Activated T-cell treated with anti-CD3 and anti-CD28 coated beads, Interleukin-2, amount 50 U/mL, for 1 hour (primary cell): ENCODE measurements around the gene CRKL.

Source experiments
- DNase-seq: peaks from one replicate; pipeline ENCODE4 v3.0.0-alpha.2; 2020

The CRKL gene

DNA sequence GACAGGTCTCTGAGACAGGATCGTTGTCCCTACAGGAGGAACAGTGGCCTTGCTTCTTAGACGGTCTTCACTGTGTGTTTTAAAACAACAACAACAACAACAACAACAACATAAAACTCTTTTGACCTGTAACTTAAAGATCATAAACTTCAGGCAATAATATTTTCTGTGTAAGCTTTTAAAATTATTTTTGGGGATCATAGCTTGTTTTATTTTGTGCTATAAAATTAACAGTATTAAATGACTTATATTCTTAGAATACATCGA, 36.1 kb downstream of the CRKL start:
- DNase-seq: no peak

- no peak for DNase-seq
Measured at GRCh38 chr22:20953668-20954500, 36.7 kb downstream of the CRKL start.

GRCh38 chr22:20955548-20955947, 38.3 kb downstream of the CRKL start:
- DNase-seq: no peak

GRCh38 chr22:20956258-20957101, 39.3 kb downstream of the CRKL start:
- DNase-seq: no peak

DNA sequence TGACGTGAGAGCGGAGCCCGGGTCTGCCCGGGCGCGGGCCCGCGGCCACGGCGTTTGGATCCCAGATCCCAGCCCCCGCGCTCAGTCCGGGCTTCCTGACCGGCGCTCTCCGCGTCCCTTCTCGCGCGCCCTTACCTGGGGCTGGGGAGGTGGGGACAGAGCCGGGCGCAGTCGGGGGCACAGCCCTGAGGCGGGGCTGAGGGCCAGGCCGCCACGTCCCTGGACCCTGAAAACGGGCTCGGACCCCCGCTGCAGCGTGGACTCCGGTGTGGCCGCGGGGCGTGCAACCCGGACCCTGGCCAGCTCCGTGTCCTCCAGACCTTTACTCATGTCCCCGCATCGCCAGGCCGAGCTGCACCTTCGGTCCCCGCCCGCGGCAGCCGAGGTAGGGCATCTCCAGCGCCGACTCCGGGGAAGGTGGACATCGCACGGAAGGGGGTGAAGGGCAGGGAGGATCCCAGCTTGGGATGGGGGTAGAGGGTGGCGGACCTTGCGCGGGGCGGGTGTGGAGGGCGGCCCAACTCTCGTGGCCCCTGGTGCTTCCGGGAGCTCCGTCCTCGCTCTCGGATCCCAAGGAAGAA, 40.0 kb downstream of the CRKL start:
- DNase-seq: no peak

GRCh38 chr22:20957683-20958431, 40.6 kb downstream of the CRKL start:
- no peak for DNase-seq

- DNase-seq: no peak
Measured at GRCh38 chr22:20959578-20960461, 42.6 kb downstream of the CRKL start.

DNA sequence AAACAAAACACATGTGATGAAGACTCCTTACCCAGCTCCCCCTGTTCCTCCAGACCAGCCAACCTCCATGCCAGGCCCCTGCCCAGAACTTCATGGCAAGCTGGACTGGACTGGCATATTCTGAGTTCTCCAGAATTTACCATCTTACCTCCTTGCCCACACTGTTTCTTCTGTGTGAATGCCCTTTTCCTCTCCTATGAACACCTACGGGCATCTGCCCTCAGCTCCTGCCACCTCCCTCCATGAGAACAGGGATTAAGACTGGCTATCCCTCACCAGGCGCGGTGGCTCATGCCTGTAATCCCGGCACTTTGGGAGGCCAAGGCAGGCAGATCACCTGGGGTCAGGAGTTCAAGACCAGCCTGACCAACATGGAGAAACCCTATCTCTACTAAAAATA, 43.4 kb downstream of the CRKL start:
- DNase-seq: no peak

- DNase-seq: no peak
Measured at GRCh38 chr22:20962491-20962945, 45.3 kb downstream of the CRKL start.

GRCh38 chr22:20963201-20964052, 46.2 kb downstream of the CRKL start:
- DNase-seq: no peak

DNA sequence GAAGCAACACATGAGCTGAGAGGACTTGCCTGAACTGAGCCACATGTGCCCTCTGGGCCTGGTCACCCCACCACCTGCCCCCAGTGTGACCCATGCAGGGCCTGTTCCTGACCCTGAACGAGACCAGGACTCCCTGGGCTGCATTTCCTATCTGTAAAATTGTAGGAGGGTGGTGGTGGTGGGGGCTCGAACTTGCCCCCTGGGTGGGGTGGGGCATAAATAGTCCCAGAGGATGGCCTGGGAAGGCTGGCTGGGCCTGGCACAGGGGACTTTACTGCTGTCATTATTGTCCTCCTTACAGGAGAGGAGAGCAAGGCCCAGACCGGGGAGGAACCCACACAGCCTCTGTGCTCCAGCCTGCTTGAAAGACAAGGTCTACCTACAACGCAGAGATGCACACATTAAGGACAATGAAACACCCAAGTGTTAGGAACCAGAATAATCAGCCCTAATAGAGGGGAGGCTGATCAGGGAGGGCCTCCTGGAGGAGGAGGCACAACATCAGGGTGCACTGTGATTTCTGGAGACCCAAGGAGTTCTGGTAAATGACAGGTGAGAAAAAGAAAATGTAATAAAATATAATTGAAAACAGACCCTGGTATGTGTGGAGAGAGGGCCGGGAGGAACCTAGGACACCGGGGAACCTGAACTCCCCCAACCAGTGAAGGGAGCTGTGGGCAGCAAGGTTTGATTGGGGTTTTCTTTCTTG, 47.0 kb downstream of the CRKL start:
- no peak for DNase-seq

DNA sequence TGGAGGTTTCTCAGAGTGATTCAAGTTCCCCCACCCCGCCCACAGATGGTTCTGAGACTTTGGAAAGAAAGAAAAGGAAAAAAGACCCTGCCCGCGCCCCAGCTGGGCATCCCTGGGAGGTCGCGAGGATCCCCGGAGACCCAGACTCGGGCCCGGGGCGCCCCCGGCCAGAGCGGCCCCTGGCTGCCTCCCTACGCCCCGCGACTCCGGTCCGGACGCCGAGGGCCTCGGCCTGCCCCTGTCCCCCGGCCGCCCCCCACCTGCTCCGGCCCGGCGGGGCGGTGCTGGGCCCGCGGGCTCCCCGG, 47.5 kb downstream of the CRKL start:
- DNase-seq: no peak

DNA sequence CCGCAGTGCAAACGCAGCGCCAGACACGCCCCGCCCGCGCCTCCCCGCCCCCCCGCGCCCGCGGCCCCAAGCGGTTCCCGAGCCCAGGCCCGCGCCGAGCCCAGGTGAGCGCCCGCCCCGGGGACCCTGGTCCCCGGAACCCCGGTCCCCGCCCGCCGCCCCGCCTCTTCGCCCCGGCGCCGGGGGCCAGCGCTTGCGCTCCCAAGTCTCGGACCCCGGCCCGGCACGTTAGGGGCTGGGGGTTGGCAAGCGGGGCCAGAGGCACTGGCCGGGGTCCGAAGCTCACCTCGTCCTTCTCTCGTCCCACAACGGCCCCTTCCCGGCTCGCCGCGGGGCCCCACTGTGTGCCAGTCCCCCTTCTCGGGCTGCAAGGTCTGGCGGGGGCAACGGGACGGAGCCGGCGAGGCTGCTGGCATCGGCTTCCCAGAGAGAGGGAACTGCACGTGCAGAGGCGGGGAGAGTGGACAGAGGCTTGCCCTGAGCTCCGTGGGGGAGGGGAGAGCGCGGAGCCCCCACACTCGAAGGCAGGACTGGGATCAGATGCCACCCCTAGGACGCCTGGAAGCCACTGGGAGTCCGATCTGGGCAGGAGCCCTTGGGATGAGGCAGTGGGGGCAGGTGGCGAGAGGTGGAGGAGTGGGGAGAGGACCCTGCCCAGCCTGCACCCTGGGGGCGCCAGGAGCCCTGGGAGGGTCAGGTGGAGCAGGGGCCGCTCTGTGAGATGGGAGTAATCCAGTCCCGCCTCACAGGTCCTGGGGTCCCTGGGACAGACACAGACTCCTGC, 48.1 kb downstream of the CRKL start:
- no peak for DNase-seq

DNA sequence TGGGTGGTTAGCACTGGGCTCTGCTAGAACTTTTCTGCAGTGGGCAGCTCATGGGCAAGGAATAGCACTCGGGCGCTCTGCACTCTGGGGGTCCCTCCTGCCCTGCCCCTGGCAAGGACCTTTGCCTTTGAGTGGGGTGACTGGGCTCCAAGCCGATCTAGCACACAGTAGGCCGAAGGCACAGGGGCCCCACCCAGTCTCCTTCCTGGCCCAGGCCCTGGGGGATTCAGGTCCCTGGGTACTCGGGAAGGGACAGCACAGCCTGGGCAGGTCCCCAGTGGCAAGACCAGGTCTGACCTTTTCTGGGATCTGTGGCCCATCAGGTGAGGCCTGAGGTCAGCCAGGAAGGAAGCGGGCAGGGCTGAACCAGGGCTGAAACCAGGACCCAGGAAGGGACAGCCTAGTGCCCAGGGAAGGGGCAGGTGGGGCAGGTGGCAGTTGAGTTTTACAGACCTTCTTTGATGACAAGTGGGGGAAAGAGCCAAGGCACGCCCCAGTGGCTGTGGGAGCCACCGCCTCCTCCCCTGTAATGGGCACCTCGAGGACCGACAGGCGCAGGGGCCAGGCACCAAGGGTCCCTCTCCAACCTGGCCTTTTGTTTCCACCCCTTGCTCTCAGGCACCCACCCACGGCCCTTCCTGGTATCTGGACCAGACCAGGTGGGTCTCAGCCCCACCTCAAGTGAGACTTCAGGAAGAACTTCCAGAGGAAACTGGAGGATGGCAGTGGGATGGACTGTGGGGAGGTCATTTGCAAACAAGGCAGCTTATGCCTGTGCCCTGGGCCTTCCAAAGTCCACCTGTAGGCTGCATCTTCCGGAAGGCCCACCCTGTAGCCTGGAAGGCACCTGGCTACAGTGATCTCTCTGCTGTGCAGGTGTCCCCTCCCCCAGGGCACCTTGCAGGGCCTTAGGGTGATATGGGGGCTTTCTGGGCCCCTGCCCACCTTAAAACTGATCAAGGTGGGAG, 49.0 kb downstream of the CRKL start:
- no peak for DNase-seq

DNA sequence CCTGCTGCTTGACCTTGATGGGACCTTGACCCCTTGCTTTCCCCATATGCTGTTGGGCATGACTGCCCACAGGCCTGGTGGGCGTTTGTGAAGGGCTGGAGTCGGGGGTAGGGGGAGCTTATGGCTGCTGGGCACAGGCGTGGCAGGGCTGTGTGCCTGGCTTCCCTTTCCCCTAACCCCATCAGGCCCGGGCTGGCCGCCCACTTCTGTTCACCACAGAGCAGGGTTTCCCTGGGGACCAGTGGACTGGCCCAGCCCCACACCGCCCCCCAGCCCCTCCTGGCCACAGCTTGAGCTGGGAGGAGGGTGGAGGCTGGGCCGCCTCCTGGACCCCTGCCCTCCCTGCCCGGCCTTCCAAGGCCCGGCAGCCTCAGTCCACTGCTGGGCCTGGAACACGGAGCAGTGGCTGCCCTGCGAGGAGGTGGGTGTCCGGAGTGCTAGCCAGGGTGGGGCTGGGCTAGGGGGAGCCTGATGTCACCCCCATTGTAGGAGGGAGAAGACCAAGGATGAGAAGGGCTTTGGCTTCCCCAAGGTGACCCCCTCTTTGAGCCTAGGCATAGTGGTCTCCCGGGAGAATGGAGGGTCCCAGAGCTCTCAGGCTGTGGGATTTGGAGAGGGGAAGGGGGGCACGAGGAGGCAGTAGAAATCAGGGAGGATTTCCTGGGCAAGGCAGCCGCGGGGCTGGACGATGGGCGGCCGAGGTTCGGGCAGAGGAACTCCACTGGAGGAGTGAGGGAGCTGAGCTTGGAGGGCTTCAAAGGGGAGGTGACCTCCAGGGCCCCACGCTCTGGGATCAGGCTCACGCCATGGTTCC, 49.9 kb downstream of the CRKL start, which contains the start of gene AIFM3:
AIFM3 (plus strand) TSS at position 373 of the 814 bp plus-strand sequence. CDS start 690 bp downstream, outside the sequence.
- DNase-seq: no peak

DNA sequence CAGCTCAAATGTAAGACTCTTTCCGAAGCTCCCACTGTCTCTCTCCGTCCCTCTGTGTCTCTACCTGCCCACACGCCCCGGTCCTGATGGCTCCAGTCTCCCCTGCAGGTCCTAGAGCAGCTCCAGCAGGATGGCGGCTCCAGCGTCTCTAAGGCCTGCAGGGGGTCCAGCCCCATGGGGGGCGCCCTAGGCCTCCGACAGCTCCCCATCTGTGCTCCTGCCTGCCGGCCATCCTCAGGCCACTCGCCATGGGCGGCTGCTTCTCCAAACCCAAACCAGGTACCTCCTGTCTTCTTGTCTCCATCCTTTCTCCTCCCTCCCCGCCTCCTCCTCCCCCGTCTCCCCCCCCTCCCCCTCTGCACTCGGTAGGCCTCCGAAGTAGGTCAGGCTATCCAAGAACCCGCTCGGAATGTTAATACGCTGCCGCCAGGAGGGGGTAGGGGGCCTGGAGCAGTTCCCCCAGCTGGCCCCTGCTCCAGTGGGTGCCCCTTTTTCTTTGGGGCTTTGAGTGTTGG, 50.5 kb downstream of the CRKL start:
- no peak for DNase-seq

GRCh38 chr22:20968281-20968977, 51.2 kb downstream of the CRKL start:
- no peak for DNase-seq
